Ovary (tissue), 9 donors: ENCODE results near the gene EWSR1. TPM values are rescaled to one million over a fixed set of nuclear protein-coding genes. Genes with fewer than 3 reads are reported as not detected.

ENCODE experiments used
- DNase-seq, 5 donors: peaks; one replicate each; pipeline ENCODE4 v3.0.0-alpha.2; 2019 to 2020
- H3K27ac ChIP-seq, 2 donors: fragments of 200-600 bp; one replicate each; pipeline versions ENCODE4 v1.5.1 to v1.8.0; 2019 to 2022
- H3K27me3 ChIP-seq: fragments of 200-600 bp; one replicate; pipeline ENCODE4 v1.8.0; 2022
- H3K36me3 ChIP-seq: fragments of 200-600 bp; sonication (generic); one replicate; pipeline ENCODE4 v1.5.1; 2019
- H3K4me1 ChIP-seq: one replicate; pipeline ENCODE4 v1.8.1; 2013; ENCODE audit warnings: mild to moderate bottlenecking, moderate library complexity; ENCODE audit not compliant: insufficient read depth
- H3K4me3 ChIP-seq: fragments of 200-600 bp; sonication (generic); one replicate; pipeline ENCODE4 v1.5.1; 2017
- H3K9me3 ChIP-seq, 2 donors: fragments of 200-600 bp in 1 of 2; sonication (generic) in 1 of 2; one replicate each; pipeline versions ENCODE4 v1.5.1 to v1.8.1; 2013 to 2019; ENCODE audit warnings: mild to moderate bottlenecking in 1 of 2, moderate library complexity in 1 of 2
- CTCF ChIP-seq, 3 donors: fragments of 450-650 bp in 2 of 3; fragments of 200-600 bp in 1 of 3; IDR thresholded peaks; one replicate each; pipeline versions ENCODE4 v1.5.1 to v1.8.0; 2016 to 2022; ENCODE audit warnings: antibody characterized with exemption in 3 of 3, mild to moderate bottlenecking in 1 of 3
- EP300 ChIP-seq: sonication (generic); formaldehyde crosslinking; IDR thresholded peaks from one replicate; pipeline ENCODE4 v1.6.1; 2017; ENCODE audit warnings: antibody characterized with exemption
- POLR2A ChIP-seq: fragments of 450-650 bp; IDR thresholded peaks from one replicate; pipeline ENCODE4 v1.6.1; 2017; ENCODE audit warnings: antibody characterized with exemption, mild to moderate bottlenecking, moderate library complexity
- WGBS, 3 donors: extraction: QIAGEN DNeasy Blood & Tissue Kit in 1 of 3; methylation state at CpG; one replicate each; pipeline versions ENCODE4 v1.1.5 to v1.1.7; 2013 to 2017; 5-methylcytosine and 5-hydroxymethylcytosine counted together
- intact Hi-C, 4 donors: fragments of 100-400 bp; cut with DNase I; formaldehyde crosslinking; loops; one replicate each; pipeline versions ENCODE4 v1.11.0 to v1.15.1; 2022 to 2023
- polyA plus RNA-seq, 2 donors: library from polyadenylated mRNA; stranded (reverse); fragments of 200-250 nt in 1 of 2; fragments of 350-450 nt in 1 of 2; fragmentation: Illumina TruSeq in 1 of 2; extraction: RNeasy Lipid Tissue Mini Kit (QIAGEN cat#74804) in 1 of 2; gene quantifications; one replicate each; pipeline ENCODE4 v1.2.3, GENCODE V29; 2013 to 2014
- total RNA-seq, 7 donors: library from RNA; depleted of rRNA in 2 of 7; stranded (reverse); fragments of >200 nt in 2 of 7; fragmentation: NEBNext Ultra II Directional in 3 of 7; extraction: Animal tissue kit (Norgen Biotek cat#: 25700) in 3 of 7; gene quantifications; one replicate each; pipeline versions ENCODE4 v1.1.0 to v1.2.4, GENCODE V29; 2016 to 2023
- donor health status: DM: no; HTN: no; CAD: no; lungs with moderate emphysema.
- donor health status: DM: no; HTN: no; CAD: no.
- donor health status: Bipolar disorder and iron deficiency.
- donor health status: DM: yes; HTN: yes; CAD: no.
- donor health status: DM: no; HTN: no; CAD: no.
- donor health status: DM: yes; HTN: yes; CAD: no.

The EWSR1 gene
- total and polyA plus RNA-seq, 9 donors, result 127 to 191 (median 170) TPM

GRCh38 chr22:29336751-29337490 lies 68.9 kb downstream of the EWSR1 start:
- WGBS, 3 donors, result 83 to 85% (median 85%) methylated on average over 14 of the region's 14 CpGs
- Histone ChIP-seq H3K4me3 (no peak overlapping the region), H3K36me3 (no peaks in the 10 kb centered on the region), H3K9me3 (no peaks in the 10 kb centered on the region), H3K27me3 (no peaks in the 10 kb centered on the region), H3K4me1 (no peaks in the 10 kb centered on the region), H3K27ac (no peak overlapping the region)
- intact Hi-C loops, result no loop called here
- no peak for TF ChIP-seq POLR2A
- no peak for TF ChIP-seq EP300
- no peak for DNase-seq

- Histone ChIP-seq H3K9me3 (no peaks in the 10 kb centered on the region), H3K27me3 (no peaks in the 10 kb centered on the region), H3K4me3 (no peak overlapping the region), H3K36me3 (no peaks in the 10 kb centered on the region), H3K4me1 (no peaks in the 10 kb centered on the region), H3K27ac (no peak overlapping the region)
- WGBS, 3 donors, result 69 to 76% (median 73%) methylated on average over 12 of the region's 12 CpGs
- no peak for TF ChIP-seq POLR2A
- TF ChIP-seq EP300, result no peak
- TF ChIP-seq CTCF (IDR thresholded peaks at IDR 0.05), result no peak
- intact Hi-C loops, result no loop called here
- DNase-seq, result no peak
Observed at GRCh38 chr22:29337631-29338284, 69.7 kb downstream of the EWSR1 start.

GRCh38 chr22:29338398-29338797 lies 70.3 kb downstream of the EWSR1 start:
- no peak for DNase-seq
- H3K4me1 ChIP-seq, result no peaks in the 10 kb centered on the region
- no peak overlapping the region for H3K4me3 ChIP-seq
- no peaks in the 10 kb centered on the region for H3K27me3 ChIP-seq
- intact Hi-C loops, result no loop called here
- H3K9me3 ChIP-seq, result no peaks in the 10 kb centered on the region
- WGBS, 3 donors, result 86 to 96% (median 90%) methylated on average over 6 of the region's 6 CpGs
- H3K27ac ChIP-seq, result no peak overlapping the region
- TF ChIP-seq POLR2A (no peak), EP300 (no peak), CTCF (IDR thresholded peaks at IDR 0.05) (no peak)
- no peaks in the 10 kb centered on the region for H3K36me3 ChIP-seq

GRCh38 chr22:29339381-29340235 lies 71.5 kb downstream of the EWSR1 start:
- H3K4me3 ChIP-seq, result no peak overlapping the region
- 91 to 92% (median 92%) methylated on average over 23 of the region's 23 CpGs for WGBS, 3 donors
- no peak for DNase-seq
- H3K4me1 ChIP-seq, result no peaks in the 10 kb centered on the region
- no peaks in the 10 kb centered on the region for H3K27me3 ChIP-seq
- TF ChIP-seq EP300, result no peak
- TF ChIP-seq POLR2A, result no peak
- TF ChIP-seq CTCF (IDR thresholded peaks at IDR 0.05), result no peak
- H3K9me3 ChIP-seq, result no peaks in the 10 kb centered on the region
- intact Hi-C loops, result no loop called here
- H3K36me3 ChIP-seq, result no peaks in the 10 kb centered on the region
- H3K27ac ChIP-seq, result no peak overlapping the region
